NCI-H2107 treated with DMSO at 0.1 percent for 48 hours (cell line): ENCODE results near the gene KCNC1.

Experiments used
- DNase-seq: peaks from one replicate; lab custom pipeline; 2025; ENCODE audit not compliant: unreplicated experiment; lab: John Stamatoyannopoulos, UW

The KCNC1 gene

GRCh38 chr11:17752144-17752543 lies 17.6 kb downstream of the KCNC1 start:
- no peak for DNase-seq

- no peak for DNase-seq
Observed at GRCh38 chr11:17753153-17753552, 18.6 kb downstream of the KCNC1 start.

GRCh38 chr11:17753641-17754040 lies 19.1 kb downstream of the KCNC1 start:
- DNase-seq, result no peak

GRCh38 chr11:17755891-17756290 lies 21.3 kb downstream of the KCNC1 start:
- DNase-seq, result no peak

- peak; percentile 35 for DNase-seq
Observed at GRCh38 chr11:17760102-17761029, 25.8 kb downstream of the KCNC1 start.

GRCh38 chr11:17762309-17762974 lies 27.9 kb downstream of the KCNC1 start:
- DNase-seq, result no peak

GRCh38 chr11:17763244-17763643 lies 28.7 kb downstream of the KCNC1 start:
- no peak for DNase-seq

- no peak for DNase-seq
Observed at GRCh38 chr11:17763703-17764102, 29.1 kb downstream of the KCNC1 start.

GRCh38 chr11:17764446-17765218 lies 30.1 kb downstream of the KCNC1 start:
- no peak for DNase-seq

- no peak for DNase-seq
Observed at GRCh38 chr11:17765356-17766072, 30.9 kb downstream of the KCNC1 start.

- DNase-seq, result no peak
Observed at GRCh38 chr11:17766073-17766359, 31.4 kb downstream of the KCNC1 start.

GRCh38 chr11:17766590-17766989 lies 32.0 kb downstream of the KCNC1 start:
- DNase-seq, result no peak

GRCh38 chr11:17767301-17767885 lies 32.8 kb downstream of the KCNC1 start:
- DNase-seq, result peak; percentile 34

GRCh38 chr11:17767914-17768313 lies 33.3 kb downstream of the KCNC1 start:
- no peak for DNase-seq

GRCh38 chr11:17768547-17768946 lies 34.0 kb downstream of the KCNC1 start:
- DNase-seq, result no peak

- DNase-seq, result no peak
Observed at GRCh38 chr11:17769218-17769617, 34.6 kb downstream of the KCNC1 start.

GRCh38 chr11:17770048-17770652 lies 35.6 kb downstream of the KCNC1 start:
- no peak for DNase-seq

- no peak for DNase-seq
Observed at GRCh38 chr11:17770917-17771316, 36.3 kb downstream of the KCNC1 start.

- DNase-seq, result no peak
Observed at GRCh38 chr11:17771415-17771814, 36.8 kb downstream of the KCNC1 start.

- DNase-seq, result no peak
Observed at GRCh38 chr11:17771841-17772401, 37.3 kb downstream of the KCNC1 start.
